ENCODE measurements around the gene MEIS2.
A peak's percentile ranks its signal among the peaks of the same experiment; 100 is the strongest.

Gene MEIS2

DNA sequence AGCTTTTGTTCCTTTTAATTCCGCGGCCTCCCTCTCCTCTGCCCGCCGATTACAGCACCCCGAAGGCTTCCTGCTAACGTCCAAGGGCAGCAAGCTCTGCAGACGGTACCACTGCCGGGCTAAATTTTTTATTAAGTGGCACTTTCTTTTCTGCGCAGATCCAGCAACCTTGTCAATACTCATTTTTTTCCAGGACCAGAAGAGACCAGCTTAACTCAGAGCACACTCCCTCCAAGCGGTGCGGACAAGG, 542 bp upstream of the MEIS2 start:
- TF ChIP-seq, protein P1, sequence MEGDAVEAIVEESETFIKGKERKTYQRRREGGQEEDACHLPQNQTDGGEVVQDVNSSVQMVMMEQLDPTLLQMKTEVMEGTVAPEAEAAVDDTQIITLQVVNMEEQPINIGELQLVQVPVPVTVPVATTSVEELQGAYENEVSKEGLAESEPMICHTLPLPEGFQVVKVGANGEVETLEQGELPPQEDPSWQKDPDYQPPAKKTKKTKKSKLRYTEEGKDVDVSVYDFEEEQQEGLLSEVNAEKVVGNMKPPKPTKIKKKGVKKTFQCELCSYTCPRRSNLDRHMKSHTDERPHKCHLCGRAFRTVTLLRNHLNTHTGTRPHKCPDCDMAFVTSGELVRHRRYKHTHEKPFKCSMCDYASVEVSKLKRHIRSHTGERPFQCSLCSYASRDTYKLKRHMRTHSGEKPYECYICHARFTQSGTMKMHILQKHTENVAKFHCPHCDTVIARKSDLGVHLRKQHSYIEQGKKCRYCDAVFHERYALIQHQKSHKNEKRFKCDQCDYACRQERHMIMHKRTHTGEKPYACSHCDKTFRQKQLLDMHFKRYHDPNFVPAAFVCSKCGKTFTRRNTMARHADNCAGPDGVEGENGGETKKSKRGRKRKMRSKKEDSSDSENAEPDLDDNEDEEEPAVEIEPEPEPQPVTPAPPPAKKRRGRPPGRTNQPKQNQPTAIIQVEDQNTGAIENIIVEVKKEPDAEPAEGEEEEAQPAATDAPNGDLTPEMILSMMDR (IDR thresholded peaks at IDR 0.05; ENCODE audit: low read depth, low read length, missing control alignments) = no peak
- DNase-seq (ENCODE audit: low read depth) = no peak
- peak overlapping the region; percentile 59 for H3K4me3 ChIP-seq (ENCODE audit: low read depth, low read length)

DNA sequence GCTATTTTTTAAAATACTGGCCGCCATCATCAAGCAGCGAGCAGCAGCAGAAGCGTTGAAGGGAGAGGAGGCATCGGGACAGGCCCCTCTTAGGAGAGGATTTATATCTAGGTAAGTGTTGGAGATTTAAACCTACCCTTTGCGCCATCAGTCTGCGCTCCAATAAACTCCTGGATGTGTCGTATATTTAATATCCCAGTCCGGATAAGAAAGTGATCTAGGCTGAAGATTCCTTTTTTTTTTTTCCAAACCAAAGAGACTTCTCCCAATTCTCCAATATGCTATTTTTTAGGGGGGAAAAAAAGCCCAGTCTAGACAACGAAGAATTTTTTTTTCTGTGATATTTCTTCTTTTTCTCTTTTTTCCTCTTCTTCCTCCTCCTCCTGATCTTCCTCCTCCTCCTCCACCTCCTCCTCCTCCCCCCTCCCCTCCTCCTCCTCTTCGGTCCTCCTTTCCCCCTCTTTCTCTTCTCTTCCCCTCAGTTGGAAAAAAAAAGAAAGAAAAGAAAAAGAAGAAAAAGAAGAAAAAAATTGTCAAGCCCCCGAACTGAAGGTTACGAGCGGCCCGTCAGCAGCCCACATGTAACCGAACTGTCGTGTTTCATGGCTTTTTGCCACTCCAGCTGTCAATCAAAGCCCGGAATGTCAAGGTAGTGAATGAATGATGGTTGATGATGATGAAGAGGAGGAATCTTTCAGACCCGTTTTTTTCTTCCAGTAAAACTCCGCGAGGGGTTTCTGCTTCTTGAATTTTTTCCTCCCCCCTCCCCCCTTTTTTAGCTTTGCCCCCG, 835 bp downstream of the MEIS2 start:
- no peak for DNase-seq (ENCODE audit: low read depth)
- TF ChIP-seq, protein P1 (IDR thresholded peaks at IDR 0.05; ENCODE audit: low read depth, low read length, missing control alignments) = no peak
- H3K4me3 ChIP-seq (ENCODE audit: low read depth, low read length) = peak overlapping the region; percentile 59

DNA sequence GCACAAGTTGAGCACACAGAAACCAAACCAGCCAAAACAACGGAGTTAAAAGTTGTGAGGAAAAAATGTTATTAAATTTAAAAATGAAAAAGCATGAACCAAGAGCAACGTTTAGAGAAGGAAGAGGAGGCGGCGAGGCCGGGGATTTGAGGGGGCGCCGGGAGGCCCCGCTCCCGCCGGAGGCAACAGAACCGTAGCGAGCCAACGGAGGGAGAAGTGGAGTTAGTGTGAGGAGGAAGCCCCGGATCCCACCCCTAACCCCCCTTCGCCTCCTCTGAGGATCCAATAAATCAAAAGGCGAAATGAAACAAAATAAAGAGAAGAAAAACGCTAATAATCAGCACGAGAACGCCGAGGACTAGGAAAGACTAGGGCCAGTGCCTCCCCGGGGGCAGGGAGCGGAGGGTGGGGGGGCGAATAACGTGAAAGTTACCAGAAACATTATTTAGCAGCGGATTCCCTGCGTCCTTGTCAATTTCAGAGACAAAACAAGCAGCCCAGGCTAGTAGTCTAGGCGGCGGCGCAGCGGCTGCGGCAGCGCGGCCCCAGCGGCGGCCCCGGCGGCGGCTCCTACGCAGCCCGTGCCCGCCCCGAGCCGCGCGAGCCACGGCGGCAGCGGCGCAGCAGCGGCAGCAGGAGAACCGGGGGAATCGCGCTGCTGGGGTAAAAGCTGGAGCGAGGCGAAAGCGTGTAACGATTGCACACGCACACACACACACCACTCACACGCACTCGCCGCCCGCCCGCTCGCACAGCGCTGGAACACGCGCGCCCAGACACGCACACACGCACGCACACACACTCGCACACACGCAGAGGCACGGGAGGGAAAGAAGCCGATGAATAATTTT, 1.7 kb downstream of the MEIS2 start:
- TF ChIP-seq, protein P1 (IDR thresholded peaks at IDR 0.05; ENCODE audit: low read depth, low read length, missing control alignments) = no peak
- DNase-seq (ENCODE audit: low read depth) = no peak
- peak overlapping the region; percentile 59 for H3K4me3 ChIP-seq (ENCODE audit: low read depth, low read length)

DNA sequence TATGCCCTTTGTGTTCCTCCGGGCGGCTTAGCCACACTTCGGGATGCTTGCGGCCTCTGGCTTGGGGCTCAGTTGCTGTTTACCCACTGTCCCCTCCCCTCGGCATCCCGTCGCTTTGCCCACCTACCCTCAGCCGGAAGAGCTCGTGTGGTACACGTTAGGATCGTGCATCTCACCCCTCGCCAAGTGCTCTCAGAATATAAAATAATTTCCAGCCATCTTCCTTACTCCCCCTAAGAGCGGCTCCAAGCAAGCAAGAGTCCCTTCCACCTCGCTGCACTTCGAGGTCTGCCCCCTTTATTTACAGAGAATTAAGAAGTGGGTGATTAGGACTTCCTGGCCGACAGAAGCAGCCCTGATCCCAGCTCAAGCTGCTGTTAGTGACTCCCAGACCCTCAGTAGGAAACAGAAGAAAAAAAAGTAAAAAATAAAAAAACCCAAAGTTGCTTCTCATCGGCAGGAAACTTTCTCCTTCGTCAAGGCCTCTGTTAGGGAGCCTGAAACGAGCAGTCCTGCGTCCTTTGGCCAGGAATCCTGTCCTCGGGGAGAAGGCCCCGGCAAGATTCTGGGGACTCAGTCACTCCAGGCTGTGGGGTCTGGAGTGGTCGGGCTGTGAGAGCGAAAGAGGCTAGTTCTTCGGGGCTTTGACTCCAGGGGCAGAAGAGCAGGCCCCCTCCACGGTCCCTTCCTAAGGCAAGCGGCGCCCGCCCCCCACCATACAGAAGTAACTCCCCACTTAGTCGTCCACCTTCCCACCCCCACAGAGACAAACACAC, 3.0 kb downstream of the MEIS2 start:
- peak overlapping the region; percentile 59 for H3K4me3 ChIP-seq (ENCODE audit: low read depth, low read length)
- TF ChIP-seq, protein P1 (IDR thresholded peaks at IDR 0.05; ENCODE audit: low read depth, low read length, missing control alignments) = no peak
- no peak for DNase-seq (ENCODE audit: low read depth)

DNA sequence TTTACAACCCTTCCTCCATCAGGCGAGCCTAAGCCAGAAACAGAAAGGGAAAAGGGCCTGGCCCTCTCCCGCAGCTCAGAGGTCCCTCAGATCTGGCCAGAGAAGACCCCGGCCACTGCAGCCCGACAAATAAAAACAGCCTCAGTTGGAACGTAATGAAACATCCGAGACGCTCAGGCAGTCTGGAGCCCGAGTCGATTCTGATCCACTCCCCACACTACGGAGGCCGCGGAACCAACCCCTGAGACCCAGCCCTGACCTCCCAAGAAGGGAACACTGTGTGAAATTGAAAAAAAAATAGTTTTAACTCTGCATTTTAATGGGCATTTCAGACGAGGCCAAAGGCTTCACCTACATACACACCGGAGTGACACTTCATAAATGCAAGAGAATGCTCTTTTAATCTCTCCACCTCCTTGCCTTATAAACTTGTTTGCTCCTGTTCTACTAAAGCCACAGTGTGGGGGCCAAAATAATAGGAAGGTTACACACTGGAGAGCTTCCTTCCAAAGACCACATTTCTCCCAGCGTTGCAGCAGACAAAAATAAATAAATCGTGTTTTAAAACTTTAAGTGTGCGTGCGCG, 3.7 kb downstream of the MEIS2 start:
- DNase-seq (ENCODE audit: low read depth) = no peak
- no peak overlapping the region; the same call in 1 of the 2 replicates for H3K4me3 ChIP-seq (ENCODE audit: low read depth, low read length)
- TF ChIP-seq, protein P1 (IDR thresholded peaks at IDR 0.05; ENCODE audit: low read depth, low read length, missing control alignments) = no peak

DNA sequence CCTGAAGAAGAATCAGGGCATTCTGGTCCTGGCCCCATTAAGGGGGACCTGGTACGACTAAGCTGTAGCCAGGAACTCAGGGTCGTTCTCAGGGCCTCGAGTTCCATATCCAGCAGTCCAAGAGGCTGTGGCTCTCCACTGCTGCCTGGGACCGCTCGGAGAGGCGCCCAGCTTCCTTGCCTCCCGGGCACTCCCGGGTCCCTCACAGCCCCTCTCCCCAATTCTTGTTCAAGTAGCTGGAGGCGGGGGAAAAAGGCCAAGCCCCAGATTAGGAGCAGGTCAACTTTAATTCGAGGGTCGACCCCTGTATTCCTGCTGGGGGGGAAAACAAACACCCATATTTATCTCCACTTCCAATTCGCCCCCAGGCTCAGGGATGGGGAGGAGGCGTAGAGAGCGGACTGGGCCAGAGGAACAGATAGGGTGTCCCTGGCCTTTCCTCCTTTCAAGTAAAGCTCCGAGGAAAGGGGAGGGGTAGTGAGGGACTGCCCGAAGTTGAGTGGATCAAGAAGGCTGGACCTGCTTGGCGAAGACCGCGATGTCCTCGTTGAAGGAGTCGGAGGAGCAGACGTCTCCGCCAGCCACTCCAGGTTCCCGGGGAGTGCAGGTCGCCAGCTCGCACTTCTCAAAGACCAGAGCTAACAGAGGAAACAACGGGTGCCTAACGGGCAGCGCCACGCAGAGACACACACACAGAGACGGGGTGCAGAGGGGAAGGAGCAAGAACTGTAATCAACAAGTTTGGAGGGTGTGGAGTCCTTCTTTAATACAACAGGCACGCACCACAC, 4.4 kb downstream of the MEIS2 start:
- no peak overlapping the region; the same call in 1 of the 2 replicates for H3K4me3 ChIP-seq (ENCODE audit: low read depth, low read length)
- TF ChIP-seq, protein P1 (IDR thresholded peaks at IDR 0.05; ENCODE audit: low read depth, low read length, missing control alignments) = no peak
- no peak for DNase-seq (ENCODE audit: low read depth)
